HG03378 (cell line): Measurements from ENCODE around the gene MALAT1.
"Not testable (repeated sequence)": the region's sequence is repeated elsewhere in the genome, so short reads cannot be mapped to it uniquely, and the experiment has no call there.

Source experiments
- ATAC-seq: cut with Tn5 transposase; IDR thresholded peaks from one replicate; pipeline ENCODE4 v1.9.1; 2021; ENCODE audit warnings: mild to moderate bottlenecking, moderate library complexity; ENCODE audit not compliant: unreplicated experiment

The MALAT1 gene

DNA sequence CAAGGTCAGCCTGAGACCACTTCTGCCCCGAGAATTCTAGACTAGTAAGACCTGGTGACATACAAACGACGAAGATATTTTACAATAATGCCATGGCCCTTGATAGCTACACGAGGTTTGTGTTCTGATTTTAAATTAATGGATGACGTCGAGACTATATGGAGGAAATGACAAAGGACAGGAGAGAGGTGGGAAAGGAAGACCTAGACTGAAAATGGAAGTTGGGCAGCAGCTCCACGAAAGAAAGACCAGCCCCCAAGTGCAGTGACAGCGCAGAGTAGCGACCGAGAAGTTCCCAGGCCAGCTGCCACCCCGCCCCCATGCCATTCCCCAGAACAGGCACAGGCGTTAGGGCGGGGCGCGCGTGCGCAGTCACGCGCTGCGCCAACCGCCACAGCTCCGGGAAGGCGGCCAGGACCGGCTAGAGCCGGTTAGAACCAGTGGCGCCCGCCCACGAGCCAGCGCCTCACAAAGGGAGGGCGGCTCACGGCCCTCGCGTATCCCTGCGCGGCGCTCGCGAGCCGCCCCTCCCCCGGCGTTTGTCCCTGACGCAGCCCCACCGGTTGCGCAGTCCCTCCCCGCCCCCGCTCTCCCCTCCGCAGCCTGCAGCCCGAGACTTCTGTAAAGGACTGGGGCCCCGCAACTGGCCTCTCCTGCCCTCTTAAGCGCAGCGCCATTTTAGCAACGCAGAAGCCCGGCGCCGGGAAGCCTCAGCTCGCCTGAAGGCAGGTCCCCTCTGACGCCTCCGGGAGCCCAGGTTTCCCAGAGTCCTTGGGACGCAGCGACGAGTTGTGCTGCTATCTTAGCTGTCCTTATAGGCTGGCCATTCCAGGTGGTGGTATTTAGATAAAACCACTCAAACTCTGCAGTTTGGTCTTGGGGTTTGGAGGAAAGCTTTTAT is 1.5 kb upstream of the MALAT1 start:
- ATAC-seq, result peak; percentile 44

DNA sequence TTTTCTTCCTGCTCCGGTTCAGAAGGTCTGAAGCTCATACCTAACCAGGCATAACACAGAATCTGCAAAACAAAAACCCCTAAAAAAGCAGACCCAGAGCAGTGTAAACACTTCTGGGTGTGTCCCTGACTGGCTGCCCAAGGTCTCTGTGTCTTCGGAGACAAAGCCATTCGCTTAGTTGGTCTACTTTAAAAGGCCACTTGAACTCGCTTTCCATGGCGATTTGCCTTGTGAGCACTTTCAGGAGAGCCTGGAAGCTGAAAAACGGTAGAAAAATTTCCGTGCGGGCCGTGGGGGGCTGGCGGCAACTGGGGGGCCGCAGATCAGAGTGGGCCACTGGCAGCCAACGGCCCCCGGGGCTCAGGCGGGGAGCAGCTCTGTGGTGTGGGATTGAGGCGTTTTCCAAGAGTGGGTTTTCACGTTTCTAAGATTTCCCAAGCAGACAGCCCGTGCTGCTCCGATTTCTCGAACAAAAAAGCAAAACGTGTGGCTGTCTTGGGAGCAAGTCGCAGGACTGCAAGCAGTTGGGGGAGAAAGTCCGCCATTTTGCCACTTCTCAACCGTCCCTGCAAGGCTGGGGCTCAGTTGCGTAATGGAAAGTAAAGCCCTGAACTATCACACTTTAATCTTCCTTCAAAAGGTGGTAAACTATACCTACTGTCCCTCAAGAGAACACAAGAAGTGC is 661 bp upstream of the MALAT1 start:
- ATAC-seq, result no peak

DNA sequence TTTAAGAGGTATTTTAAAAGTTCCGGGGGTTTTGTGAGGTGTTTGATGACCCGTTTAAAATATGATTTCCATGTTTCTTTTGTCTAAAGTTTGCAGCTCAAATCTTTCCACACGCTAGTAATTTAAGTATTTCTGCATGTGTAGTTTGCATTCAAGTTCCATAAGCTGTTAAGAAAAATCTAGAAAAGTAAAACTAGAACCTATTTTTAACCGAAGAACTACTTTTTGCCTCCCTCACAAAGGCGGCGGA is 193 bp upstream of the MALAT1 start:
- ATAC-seq, result no peak

DNA sequence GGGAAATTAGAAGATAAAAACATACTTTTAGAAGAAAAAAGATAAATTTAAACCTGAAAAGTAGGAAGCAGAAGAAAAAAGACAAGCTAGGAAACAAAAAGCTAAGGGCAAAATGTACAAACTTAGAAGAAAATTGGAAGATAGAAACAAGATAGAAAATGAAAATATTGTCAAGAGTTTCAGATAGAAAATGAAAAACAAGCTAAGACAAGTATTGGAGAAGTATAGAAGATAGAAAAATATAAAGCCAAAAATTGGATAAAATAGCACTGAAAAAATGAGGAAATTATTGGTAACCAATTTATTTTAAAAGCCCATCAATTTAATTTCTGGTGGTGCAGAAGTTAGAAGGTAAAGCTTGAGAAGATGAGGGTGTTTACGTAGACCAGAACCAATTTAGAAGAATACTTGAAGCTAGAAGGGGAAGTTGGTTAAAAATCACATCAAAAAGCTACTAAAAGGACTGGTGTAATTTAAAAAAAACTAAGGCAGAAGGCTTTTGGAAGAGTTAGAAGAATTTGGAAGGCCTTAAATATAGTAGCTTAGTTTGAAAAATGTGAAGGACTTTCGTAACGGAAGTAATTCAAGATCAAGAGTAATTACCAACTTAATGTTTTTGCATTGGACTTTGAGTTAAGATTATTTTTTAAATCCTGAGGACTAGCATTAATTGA is 1.0 kb downstream of the MALAT1 start:
- no peak for ATAC-seq

DNA sequence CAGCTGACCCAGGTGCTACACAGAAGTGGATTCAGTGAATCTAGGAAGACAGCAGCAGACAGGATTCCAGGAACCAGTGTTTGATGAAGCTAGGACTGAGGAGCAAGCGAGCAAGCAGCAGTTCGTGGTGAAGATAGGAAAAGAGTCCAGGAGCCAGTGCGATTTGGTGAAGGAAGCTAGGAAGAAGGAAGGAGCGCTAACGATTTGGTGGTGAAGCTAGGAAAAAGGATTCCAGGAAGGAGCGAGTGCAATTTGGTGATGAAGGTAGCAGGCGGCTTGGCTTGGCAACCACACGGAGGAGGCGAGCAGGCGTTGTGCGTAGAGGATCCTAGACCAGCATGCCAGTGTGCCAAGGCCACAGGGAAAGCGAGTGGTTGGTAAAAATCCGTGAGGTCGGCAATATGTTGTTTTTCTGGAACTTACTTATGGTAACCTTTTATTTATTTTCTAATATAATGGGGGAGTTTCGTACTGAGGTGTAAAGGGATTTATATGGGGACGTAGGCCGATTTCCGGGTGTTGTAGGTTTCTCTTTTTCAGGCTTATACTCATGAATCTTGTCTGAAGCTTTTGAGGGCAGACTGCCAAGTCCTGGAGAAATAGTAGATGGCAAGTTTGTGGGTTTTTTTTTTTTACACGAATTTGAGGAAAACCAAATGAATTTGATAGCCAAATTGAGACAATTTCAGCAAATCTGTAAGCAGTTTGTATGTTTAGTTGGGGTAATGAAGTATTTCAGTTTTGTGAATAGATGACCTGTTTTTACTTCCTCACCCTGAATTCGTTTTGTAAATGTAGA is 1.7 kb downstream of the MALAT1 start:
- ATAC-seq, result no peak

DNA sequence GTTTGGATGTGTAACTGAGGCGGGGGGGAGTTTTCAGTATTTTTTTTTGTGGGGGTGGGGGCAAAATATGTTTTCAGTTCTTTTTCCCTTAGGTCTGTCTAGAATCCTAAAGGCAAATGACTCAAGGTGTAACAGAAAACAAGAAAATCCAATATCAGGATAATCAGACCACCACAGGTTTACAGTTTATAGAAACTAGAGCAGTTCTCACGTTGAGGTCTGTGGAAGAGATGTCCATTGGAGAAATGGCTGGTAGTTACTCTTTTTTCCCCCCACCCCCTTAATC is 2.3 kb downstream of the MALAT1 start:
- ATAC-seq, result no peak

DNA sequence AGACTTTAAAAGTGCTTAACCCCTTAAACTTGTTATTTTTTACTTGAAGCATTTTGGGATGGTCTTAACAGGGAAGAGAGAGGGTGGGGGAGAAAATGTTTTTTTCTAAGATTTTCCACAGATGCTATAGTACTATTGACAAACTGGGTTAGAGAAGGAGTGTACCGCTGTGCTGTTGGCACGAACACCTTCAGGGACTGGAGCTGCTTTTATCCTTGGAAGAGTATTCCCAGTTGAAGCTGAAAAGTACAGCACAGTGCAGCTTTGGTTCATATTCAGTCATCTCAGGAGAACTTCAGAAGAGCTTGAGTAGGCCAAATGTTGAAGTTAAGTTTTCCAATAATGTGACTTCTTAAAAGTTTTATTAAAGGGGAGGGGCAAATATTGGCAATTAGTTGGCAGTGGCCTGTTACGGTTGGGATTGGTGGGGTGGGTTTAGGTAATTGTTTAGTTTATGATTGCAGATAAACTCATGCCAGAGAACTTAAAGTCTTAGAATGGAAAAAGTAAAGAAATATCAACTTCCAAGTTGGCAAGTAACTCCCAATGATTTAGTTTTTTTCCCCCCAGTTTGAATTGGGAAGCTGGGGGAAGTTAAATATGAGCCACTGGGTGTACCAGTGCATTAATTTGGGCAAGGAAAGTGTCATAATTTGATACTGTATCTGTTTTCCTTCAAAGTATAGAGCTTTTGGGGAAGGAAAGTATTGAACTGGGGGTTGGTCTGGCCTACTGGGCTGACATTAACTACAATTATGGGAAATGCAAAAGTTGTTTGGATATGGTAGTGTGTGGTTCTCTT is 2.8 kb downstream of the MALAT1 start:
- no peak for ATAC-seq

DNA sequence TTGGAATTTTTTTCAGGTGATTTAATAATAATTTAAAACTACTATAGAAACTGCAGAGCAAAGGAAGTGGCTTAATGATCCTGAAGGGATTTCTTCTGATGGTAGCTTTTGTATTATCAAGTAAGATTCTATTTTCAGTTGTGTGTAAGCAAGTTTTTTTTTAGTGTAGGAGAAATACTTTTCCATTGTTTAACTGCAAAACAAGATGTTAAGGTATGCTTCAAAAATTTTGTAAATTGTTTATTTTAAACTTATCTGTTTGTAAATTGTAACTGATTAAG is 3.4 kb downstream of the MALAT1 start:
- no peak for ATAC-seq

DNA sequence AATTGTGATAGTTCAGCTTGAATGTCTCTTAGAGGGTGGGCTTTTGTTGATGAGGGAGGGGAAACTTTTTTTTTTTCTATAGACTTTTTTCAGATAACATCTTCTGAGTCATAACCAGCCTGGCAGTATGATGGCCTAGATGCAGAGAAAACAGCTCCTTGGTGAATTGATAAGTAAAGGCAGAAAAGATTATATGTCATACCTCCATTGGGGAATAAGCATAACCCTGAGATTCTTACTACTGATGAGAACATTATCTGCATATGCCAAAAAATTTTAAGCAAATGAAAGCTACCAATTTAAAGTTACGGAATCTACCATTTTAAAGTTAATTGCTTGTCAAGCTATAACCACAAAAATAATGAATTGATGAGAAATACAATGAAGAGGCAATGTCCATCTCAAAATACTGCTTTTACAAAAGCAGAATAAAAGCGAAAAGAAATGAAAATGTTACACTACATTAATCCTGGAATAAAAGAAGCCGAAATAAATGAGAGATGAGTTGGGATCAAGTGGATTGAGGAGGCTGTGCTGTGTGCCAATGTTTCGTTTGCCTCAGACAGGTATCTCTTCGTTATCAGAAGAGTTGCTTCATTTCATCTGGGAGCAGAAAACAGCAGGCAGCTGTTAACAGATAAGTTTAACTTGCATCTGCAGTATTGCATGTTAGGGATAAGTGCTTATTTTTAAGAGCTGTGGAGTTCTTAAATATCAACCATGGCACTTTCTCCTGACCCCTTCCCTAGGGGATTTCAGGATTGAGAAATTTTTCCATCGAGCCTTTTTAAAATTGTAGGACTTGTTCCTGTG is 3.9 kb downstream of the MALAT1 start:
- ATAC-seq, result no peak

DNA sequence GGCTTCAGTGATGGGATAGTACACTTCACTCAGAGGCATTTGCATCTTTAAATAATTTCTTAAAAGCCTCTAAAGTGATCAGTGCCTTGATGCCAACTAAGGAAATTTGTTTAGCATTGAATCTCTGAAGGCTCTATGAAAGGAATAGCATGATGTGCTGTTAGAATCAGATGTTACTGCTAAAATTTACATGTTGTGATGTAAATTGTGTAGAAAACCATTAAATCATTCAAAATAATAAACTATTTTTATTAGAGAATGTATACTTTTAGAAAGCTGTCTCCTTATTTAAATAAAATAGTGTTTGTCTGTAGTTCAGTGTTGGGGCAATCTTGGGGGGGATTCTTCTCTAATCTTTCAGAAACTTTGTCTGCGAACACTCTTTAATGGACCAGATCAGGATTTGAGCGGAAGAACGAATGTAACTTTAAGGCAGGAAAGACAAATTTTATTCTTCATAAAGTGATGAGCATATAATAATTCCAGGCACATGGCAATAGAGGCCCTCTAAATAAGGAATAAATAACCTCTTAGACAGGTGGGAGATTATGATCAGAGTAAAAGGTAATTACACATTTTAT is 4.6 kb downstream of the MALAT1 start:
- no peak for ATAC-seq

DNA sequence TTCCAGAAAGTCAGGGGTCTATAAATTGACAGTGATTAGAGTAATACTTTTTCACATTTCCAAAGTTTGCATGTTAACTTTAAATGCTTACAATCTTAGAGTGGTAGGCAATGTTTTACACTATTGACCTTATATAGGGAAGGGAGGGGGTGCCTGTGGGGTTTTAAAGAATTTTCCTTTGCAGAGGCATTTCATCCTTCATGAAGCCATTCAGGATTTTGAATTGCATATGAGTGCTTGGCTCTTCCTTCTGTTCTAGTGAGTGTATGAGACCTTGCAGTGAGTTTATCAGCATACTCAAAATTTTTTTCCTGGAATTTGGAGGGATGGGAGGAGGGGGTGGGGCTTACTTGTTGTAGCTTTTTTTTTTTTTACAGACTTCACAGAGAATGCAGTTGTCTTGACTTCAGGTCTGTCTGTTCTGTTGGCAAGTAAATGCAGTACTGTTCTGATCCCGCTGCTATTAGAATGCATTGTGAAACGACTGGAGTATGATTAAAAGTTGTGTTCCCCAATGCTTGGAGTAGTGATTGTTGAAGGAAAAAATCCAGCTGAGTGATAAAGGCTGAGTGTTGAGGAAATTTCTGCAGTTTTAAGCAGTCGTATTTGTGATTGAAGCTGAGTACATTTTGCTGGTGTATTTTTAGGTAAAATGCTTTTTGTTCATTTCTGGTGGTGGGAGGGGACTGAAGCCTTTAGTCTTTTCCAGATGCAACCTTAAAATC is 5.3 kb downstream of the MALAT1 start:
- ATAC-seq, result no peak

DNA sequence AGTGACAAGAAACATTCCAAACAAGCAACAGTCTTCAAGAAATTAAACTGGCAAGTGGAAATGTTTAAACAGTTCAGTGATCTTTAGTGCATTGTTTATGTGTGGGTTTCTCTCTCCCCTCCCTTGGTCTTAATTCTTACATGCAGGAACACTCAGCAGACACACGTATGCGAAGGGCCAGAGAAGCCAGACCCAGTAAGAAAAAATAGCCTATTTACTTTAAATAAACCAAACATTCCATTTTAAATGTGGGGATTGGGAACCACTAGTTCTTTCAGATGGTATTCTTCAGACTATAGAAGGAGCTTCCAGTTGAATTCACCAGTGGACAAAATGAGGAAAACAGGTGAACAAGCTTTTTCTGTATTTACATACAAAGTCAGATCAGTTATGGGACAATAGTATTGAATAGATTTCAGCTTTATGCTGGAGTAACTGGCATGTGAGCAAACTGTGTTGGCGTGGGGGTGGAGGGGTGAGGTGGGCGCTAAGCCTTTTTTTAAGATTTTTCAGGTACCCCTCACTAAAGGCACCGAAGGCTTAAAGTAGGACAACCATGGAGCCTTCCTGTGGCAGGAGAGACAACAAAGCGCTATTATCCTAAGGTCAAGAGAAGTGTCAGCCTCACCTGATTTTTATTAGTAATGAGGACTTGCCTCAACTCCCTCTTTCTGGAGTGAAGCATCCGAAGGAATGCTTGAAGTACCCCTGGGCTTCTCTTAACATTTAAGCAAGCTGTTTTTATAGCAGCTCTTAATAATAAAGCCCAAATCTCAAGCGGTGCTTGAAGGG is 6.0 kb downstream of the MALAT1 start:
- no peak for ATAC-seq

DNA sequence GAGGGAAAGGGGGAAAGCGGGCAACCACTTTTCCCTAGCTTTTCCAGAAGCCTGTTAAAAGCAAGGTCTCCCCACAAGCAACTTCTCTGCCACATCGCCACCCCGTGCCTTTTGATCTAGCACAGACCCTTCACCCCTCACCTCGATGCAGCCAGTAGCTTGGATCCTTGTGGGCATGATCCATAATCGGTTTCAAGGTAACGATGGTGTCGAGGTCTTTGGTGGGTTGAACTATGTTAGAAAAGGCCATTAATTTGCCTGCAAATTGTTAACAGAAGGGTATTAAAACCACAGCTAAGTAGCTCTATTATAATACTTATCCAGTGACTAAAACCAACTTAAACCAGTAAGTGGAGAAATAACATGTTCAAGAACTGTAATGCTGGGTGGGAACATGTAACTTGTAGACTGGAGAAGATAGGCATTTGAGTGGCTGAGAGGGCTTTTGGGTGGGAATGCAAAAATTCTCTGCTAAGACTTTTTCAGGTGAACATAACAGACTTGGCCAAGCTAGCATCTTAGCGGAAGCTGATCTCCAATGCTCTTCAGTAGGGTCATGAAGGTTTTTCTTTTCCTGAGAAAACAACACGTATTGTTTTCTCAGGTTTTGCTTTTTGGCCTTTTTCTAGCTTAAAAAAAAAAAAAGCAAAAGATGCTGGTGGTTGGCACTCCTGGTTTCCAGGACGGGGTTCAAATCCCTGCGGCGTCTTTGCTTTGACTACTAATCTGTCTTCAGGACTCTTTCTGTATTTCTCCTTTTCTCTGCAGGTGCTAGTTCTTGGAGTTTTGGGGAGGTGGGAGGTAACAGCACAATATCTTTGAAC is 6.8 kb downstream of the MALAT1 start:
- ATAC-seq, result no peak

DNA sequence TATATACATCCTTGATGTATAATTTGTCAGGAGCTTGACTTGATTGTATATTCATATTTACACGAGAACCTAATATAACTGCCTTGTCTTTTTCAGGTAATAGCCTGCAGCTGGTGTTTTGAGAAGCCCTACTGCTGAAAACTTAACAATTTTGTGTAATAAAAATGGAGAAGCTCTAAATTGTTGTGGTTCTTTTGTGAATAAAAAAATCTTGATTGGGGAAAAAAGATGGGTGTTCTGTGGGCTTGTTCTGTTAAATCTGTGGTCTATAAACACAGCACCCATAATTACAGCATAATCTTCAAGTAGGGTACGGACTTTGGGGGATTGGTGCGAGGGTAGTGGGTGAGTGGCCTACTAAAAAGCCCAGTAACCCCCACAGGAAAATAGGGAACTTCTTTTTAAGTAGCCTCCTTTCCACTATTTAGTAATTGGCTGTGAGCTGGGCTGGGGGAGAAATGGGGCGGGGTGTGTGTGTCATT is 7.5 kb downstream of the MALAT1 start:
- no peak for ATAC-seq

DNA sequence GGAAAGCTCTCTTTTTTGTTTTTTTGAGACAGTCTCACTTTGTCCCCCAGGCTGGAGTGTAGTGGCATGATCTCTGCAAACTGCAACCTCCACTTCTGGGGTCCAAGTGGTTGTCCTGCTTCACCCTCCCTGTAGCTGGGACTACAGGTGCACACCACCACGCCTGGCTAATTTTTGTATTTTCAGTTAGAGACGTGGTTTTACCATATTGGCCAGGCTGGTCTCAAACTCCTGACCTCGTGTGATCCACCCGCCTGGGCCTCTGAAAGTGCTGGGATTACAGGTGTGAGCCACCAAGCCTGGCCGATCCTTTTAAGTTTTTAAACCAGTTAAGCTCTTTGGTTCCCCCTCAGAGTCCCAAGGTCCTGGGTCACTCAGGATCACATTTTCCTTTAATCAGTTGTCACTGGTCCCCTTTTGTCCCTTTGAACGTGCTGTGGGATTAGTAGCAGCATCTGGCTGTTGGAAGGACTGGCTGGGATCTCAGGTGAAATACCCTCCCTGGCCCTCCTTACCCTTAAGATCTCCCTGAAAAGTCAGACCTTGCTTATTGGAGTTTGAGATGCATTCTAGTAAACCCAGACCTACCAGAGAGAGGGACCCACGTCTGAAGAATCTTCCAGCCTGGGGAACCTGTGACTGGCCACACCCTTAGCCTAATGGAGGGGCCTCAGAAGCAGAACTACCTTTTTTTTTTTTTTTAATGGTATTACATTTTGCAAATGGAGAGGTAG is 8.1 kb downstream of the MALAT1 start:
- peak; percentile 22 for ATAC-seq

DNA sequence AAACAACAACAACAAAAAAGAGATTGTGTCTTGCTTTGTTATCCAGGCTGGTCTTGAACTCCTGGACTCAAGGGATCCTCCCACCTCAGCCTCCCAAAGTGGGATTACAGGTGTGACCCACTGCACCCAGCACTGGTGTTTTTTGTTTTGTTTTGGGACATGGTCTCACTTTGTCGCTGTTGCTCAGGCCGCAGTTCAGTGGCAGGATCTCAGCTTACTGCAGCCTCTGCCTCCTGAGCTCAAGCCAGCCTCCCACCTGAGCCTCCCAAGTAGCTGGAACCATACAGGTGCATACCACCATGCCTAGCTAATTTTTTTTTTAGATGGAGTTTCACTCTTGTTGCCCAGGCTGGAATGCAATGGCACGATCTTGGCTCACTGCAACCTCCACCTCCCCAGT is 13.5 kb downstream of the MALAT1 start:
- not testable (repeated sequence) for ATAC-seq
